ENCODE results near the gene RENBP. TPM values are rescaled to one million over a fixed set of nuclear protein-coding genes. Genes with fewer than 3 reads are reported as not detected.

Gene RENBP
- total and polyA plus RNA-seq, 2 of the 13 experiments (the other 11 are each of a cell fraction or from before 2014, with no cell fraction given), result 1.4 to 2.6 TPM

DNA sequence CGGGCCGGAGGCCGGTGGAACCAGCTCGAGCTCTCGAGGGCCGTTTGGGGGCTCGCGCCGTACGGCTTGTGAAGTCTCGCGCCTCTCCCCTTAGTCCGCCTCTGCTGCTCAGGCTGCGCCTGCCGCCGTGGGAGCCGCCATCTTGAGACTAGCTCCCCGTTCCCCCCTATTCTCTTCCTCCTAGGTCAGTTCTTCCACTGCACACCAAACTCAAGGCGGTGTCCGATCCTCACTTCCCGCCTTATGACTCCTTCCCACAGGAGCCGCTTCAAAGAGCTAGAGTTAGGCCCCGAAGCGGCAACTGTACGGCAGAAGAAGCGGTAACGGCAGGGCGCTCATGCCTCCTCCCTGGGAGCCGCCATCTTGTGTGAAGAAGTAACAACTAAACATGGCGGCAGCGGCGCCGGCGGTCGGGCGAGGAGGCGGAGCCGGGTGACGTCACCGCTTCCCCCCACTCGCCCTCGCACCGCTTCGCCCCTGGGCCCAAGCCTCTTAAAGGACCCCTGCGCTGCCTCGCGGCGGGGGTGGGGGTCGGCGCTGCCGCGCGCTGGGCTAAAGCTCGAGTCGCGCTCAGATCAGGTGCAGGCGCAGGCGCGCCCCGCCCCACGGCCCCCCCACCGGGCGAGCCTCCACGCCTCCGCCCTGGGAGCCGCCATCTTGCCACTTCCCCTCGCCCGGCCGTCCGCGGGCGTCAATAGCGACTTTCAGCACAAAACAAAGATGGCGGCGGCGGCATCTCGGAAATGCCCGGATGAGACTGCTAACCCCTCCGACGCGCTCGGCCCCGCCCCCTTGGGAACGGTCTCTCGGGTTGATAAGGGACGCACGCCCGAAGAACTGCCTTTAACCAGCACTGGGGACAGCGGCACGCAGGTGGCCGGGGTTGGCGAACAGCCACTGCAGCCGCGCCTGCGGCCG is 27.3 kb upstream of the RENBP start, which contains the start of gene HCFC1 (continued):
- TF ChIP-seq, protein P1, sequence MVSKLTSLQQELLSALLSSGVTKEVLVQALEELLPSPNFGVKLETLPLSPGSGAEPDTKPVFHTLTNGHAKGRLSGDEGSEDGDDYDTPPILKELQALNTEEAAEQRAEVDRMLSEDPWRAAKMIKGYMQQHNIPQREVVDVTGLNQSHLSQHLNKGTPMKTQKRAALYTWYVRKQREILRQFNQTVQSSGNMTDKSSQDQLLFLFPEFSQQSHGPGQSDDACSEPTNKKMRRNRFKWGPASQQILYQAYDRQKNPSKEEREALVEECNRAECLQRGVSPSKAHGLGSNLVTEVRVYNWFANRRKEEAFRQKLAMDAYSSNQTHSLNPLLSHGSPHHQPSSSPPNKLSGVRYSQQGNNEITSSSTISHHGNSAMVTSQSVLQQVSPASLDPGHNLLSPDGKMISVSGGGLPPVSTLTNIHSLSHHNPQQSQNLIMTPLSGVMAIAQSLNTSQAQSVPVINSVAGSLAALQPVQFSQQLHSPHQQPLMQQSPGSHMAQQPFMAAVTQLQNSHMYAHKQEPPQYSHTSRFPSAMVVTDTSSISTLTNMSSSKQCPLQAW (CRISPR knock-in tag; IDR thresholded peaks at IDR 0.05), result no peak
- TF ChIP-seq ARID3A (IDR thresholded peaks at IDR 0.05; ENCODE audit: low read depth, low read length) (no peak), ZFY (CRISPR knock-in tag; IDR thresholded peaks at IDR 0.05) (peak; percentile 40; the same call in 1 of the 2 replicates), ZNF10 (CRISPR knock-in tag; IDR thresholded peaks at IDR 0.05; ENCODE audit: borderline replicate concordance, low read depth) (no peak), AGO1 (IDR thresholded peaks at IDR 0.05; ENCODE audit: low read depth, low read length, poor library complexity, severe bottlenecking) (no peak), SAFB2 (CRISPR knock-in tag; IDR thresholded peaks at IDR 0.05; ENCODE audit: borderline replicate concordance, low read depth) (peak; percentile 67; the same call in 1 of the 2 replicates), ZBTB8A (CRISPR knock-in tag; IDR thresholded peaks at IDR 0.05; ENCODE audit: borderline replicate concordance, low read depth) (no peak), ZFP36L1 (CRISPR knock-in tag; IDR thresholded peaks at IDR 0.05) (no peak), ATM (IDR thresholded peaks at IDR 0.05; ENCODE audit: borderline replicate concordance) (no peak), ZNF17 (CRISPR knock-in tag; IDR thresholded peaks at IDR 0.05) (no peak), ZNF441 (CRISPR knock-in tag; IDR thresholded peaks at IDR 0.05; ENCODE audit: borderline replicate concordance) (no peak), ZNF256 (CRISPR knock-in tag; conservative IDR thresholded peaks at IDR 0.05) (no peak), ATAD3A (CRISPR knock-in tag; IDR thresholded peaks at IDR 0.05) (no peak), FOXK2 (IDR thresholded peaks at IDR 0.05) (no peak), NFIC (IDR thresholded peaks at IDR 0.05; ENCODE audit: low read length) (no peak), CCDC6 (CRISPR knock-in tag; IDR thresholded peaks at IDR 0.05) (no peak)
- TF ChIP-seq, protein P2, sequence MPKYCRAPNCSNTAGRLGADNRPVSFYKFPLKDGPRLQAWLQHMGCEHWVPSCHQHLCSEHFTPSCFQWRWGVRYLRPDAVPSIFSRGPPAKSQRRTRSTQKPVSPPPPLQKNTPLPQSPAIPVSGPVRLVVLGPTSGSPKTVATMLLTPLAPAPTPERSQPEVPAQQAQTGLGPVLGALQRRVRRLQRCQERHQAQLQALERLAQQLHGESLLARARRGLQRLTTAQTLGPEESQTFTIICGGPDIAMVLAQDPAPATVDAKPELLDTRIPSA (CRISPR knock-in tag; IDR thresholded peaks at IDR 0.05; ENCODE audit: borderline replicate concordance), result no peak
- TF ChIP-seq, protein P3, sequence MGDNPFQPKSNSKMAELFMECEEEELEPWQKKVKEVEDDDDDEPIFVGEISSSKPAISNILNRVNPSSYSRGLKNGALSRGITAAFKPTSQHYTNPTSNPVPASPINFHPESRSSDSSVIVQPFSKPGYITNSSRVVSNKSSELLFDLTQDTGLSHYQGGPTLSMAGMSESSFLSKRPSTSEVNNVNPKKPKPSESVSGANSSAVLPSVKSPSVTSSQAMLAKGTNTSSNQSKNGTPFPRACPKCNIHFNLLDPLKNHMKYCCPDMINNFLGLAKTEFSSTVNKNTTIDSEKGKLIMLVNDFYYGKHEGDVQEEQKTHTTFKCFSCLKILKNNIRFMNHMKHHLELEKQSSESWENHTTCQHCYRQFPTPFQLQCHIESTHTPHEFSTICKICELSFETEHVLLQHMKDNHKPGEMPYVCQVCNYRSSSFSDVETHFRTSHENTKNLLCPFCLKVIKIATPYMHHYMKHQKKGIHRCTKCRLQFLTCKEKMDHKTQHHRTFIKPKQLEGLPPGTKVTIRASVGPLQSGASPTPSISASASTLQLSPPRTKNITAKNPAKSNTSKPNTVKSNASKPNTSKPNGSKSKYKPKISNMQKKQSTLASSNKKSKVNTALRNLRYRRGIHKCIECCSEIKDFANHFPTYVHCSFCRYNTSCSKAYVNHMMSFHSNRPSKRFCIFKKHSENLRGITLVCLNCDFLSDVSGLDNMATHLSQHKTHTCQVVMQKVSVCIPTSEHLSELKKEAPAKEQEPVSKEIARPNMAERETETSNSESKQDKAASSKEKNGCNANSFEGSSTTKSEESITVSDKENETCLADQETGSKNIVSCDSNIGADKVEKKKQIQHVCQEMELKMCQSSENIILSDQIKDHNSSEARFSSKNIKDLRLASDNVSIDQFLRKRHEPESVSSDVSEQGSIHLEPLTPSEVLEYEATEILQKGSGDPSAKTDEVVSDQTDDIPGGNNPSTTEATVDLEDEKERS (CRISPR knock-in tag; IDR thresholded peaks at IDR 0.05), result no peak
- TF ChIP-seq, protein P4, sequence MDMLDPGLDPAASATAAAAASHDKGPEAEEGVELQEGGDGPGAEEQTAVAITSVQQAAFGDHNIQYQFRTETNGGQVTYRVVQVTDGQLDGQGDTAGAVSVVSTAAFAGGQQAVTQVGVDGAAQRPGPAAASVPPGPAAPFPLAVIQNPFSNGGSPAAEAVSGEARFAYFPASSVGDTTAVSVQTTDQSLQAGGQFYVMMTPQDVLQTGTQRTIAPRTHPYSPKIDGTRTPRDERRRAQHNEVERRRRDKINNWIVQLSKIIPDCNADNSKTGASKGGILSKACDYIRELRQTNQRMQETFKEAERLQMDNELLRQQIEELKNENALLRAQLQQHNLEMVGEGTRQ (IDR thresholded peaks at IDR 0.05; ENCODE audit: low read depth, low read length), result no peak
- TF ChIP-seq, protein P4 (CRISPR knock-in tag; IDR thresholded peaks at IDR 0.05; ENCODE audit: borderline replicate concordance), result no peak

Data from HepG2 (cell line).